ENCODE results near the gene TMEM164. TPM values are rescaled to one million over a fixed set of nuclear protein-coding genes. Genes with fewer than 3 reads are reported as not detected.

The TMEM164 gene
- total and polyA plus RNA-seq, 2 of the 4 experiments (the other 2 are of a cell fraction), result 6.3 to 7.1 TPM

- Histone ChIP-seq H2AFZ (replicated peaks; ENCODE audit: low read length, poor library complexity) (no peak overlapping the region), H2BK120ac (ENCODE audit: low read depth, low read length) (no peak overlapping the region), H2BK5ac (ENCODE audit: low read depth, low read length, poor library complexity, severe bottlenecking) (no peak overlapping the region), H2AK5ac (ENCODE audit: low read depth, low read length) (no peak overlapping the region), H3K4ac (ENCODE audit: low read depth, low read length) (no peak overlapping the region), H3K27ac (ENCODE audit: insufficient read depth, low read length) (no peak overlapping the region), H3K23ac (ENCODE audit: low read depth, low read length) (no peak overlapping the region), H3K4me3 (ENCODE audit: insufficient read depth, low read depth, low read length) (no peak overlapping the region), H4K20me1 (ENCODE audit: insufficient read depth, low read length) (no peaks in the 10 kb centered on the region), H3K9me1 (ENCODE audit: insufficient read depth, low read length) (no peaks in the 10 kb centered on the region), H4K91ac (ENCODE audit: insufficient read depth, low read depth, low read length) (no peak overlapping the region), H2BK15ac (ENCODE audit: low read depth, low read length) (no peak overlapping the region), H3K9me3 (ENCODE audit: control insufficient read depth, insufficient read depth, low read length) (no peaks in the 10 kb centered on the region), H3K18ac (ENCODE audit: low read depth, low read length) (no peak overlapping the region), H3K9ac (ENCODE audit: low read depth, low read length) (no peak overlapping the region), H3K27me3 (ENCODE audit: control insufficient read depth, insufficient read depth, low read length) (peaks cover 4% of the 10 kb centered on the region), H3K36me3 (ENCODE audit: control insufficient read depth, insufficient read depth, low read length) (no peaks in the 10 kb centered on the region), H4K5ac (ENCODE audit: low read depth, low read length) (no peak overlapping the region), H3K4me2 (ENCODE audit: low read depth, low read length) (no peak overlapping the region), H2BK20ac (ENCODE audit: low read depth, low read length) (no peak overlapping the region), H2AK9ac (replicated peaks; ENCODE audit: low read depth, low read length, poor library complexity) (no peak overlapping the region), H3K4me1 (ENCODE audit: control insufficient read depth, insufficient read depth, low read length) (no peaks in the 10 kb centered on the region; the same call in 1 of the 2 replicates), H3K79me1 (ENCODE audit: low read depth in 1 of 2, low read length in 2 of 2) (no peaks in the 10 kb centered on the region), H3K56ac (ENCODE audit: extremely low read depth, insufficient read depth, low read length) (no peak overlapping the region), H3K14ac (replicated peaks; ENCODE audit: low read depth, low read length) (no peak overlapping the region), H4K8ac (ENCODE audit: low read depth in 2 of 2, low read length in 2 of 2) (no peak overlapping the region)
- DNase-seq (no peak), ATAC-seq (ENCODE audit: low read depth) (peak; percentile 32; the same call in 1 of the 2 replicates)
- BruUV-seq (replicated peaks), result no TSS peak
- 20% methylated on average over 1 of the region's 4 CpGs; no CpG with 5 or more reads in 1 of the 2 experiments for WGBS, 2 experiments (ENCODE audit: extremely low coverage in 2 of 2, insufficient read length in 1 of 2)
- intact Hi-C loops (cut with micrococcal nuclease), result no loop called here
- dilution Hi-C loops (cut with HindIII; ENCODE audit: low sequenced_read_pairs, unreplicated experiment), result no loop called here
- POLR2A ChIA-PET (ENCODE audit: unreplicated experiment), result no interaction called here
- CTCF ChIA-PET, result no interaction called here
- in situ Hi-C loops (cut with MboI; ENCODE audit: low sequenced_read_pairs), result no loop called here
- TF ChIP-seq NFE2L2 (IDR thresholded peaks at IDR 0.05; ENCODE audit: low read depth, low read length), result no peak
- TF ChIP-seq CTCF (conservative IDR thresholded peaks at IDR 0.05; ENCODE audit: low read depth, low read length), result no peak
- TF ChIP-seq FOS (IDR thresholded peaks at IDR 0.05; ENCODE audit: low read depth, low read length), result no peak
- TF ChIP-seq MXI1 (IDR thresholded peaks at IDR 0.05; ENCODE audit: borderline replicate concordance, low read depth, low read length), result no peak
- no peak for TF ChIP-seq RFX5 (IDR thresholded peaks at IDR 0.05; ENCODE audit: low read depth, low read length)
- no peak for TF ChIP-seq MAFK (IDR thresholded peaks at IDR 0.05; ENCODE audit: low read depth, low read length)
- no peak for TF ChIP-seq RAD21 (IDR thresholded peaks at IDR 0.05; ENCODE audit: low read length)
- TF ChIP-seq CEBPB (IDR thresholded peaks at IDR 0.05; ENCODE audit: low read depth, low read length), result no peak
- TF ChIP-seq CHD1 (IDR thresholded peaks at IDR 0.05; ENCODE audit: low read depth, low read length), result no peak
- TF ChIP-seq MAZ (IDR thresholded peaks at IDR 0.05; ENCODE audit: borderline replicate concordance, low read depth, low read length), result no peak
- TF ChIP-seq SMC3 (IDR thresholded peaks at IDR 0.05; ENCODE audit: low read depth, low read length), result no peak
- TF ChIP-seq RCOR1 (IDR thresholded peaks at IDR 0.05; ENCODE audit: insufficient replicate concordance, low read length), result no peak
- TF ChIP-seq BHLHE40 (IDR thresholded peaks at IDR 0.05; ENCODE audit: low read depth, low read length), result no peak
- TF ChIP-seq ELK1 (IDR thresholded peaks at IDR 0.05; ENCODE audit: borderline replicate concordance, low read depth, low read length), result no peak
Observed at GRCh38 chrX:110044346-110045249, 41.7 kb downstream of the TMEM164 start.

Measured in IMR-90 (cell line).